ENCODE results near the gene SUCLG2.

Gene SUCLG2

DNA sequence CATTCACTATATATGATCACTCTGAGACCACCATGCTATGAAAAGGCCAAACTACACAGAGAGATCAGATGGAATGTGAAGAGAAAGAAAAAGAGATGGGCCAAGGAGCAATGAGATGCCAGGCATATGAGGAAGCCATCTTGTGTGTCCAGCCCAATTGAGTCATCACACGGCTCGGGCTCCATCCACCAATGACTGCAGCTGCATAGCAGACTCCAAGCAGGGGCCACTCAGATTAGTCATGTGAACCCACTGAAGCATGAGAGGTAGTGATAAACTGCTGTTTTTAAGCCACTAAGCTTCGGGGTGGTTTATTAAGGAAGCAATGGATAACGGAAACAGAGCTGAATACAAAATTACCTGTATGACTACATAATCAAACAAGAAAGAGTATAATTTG lies 185.9 kb downstream of the SUCLG2 start:
- H3K4me1 ChIP-seq (ENCODE audit: insufficient read depth, low read length): no peaks in the 10 kb centered on the region
- no peaks in the 10 kb centered on the region for H3K27me3 ChIP-seq (ENCODE audit: insufficient read depth, low read length)
- no peak overlapping the region for H3K27ac ChIP-seq (ENCODE audit: low read length)
- H3K4me3 ChIP-seq (ENCODE audit: low read length): no peak overlapping the region
- no peaks in the 10 kb centered on the region for H3K36me3 ChIP-seq (ENCODE audit: insufficient read depth, low read depth, low read length)
- H3K9ac ChIP-seq (ENCODE audit: low read depth, low read length): no peak overlapping the region
- H3K9me3 ChIP-seq (ENCODE audit: insufficient read depth, low read depth, low read length): no peaks in the 10 kb centered on the region

DNA sequence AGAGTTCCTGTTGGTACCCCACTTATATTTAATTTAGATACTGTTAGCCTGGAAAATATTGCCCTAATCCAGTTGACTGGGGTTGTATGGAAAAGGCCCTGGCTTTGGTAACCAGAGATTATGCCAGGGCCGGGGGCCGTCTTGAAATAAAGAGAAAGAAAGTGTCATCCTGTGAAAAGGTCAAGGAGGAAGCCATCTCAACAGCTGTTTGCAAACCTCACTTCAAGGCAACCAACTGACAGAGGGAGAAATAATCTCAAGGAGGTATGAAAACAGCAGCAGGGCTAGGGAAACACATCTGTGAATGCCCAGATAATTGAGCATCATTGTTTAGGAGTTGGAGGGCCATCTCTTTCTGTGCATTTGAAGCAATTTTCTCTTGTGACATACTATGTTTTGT lies 190.8 kb downstream of the SUCLG2 start:
- H3K9ac ChIP-seq (ENCODE audit: low read depth, low read length): no peak overlapping the region
- H3K27ac ChIP-seq (ENCODE audit: low read length): no peak overlapping the region
- H3K4me3 ChIP-seq (ENCODE audit: low read length): no peak overlapping the region
- H3K4me1 ChIP-seq (ENCODE audit: insufficient read depth, low read length): no peaks in the 10 kb centered on the region
- no peaks in the 10 kb centered on the region for H3K27me3 ChIP-seq (ENCODE audit: insufficient read depth, low read length)
- H3K36me3 ChIP-seq (ENCODE audit: insufficient read depth, low read depth, low read length): no peaks in the 10 kb centered on the region
- H3K9me3 ChIP-seq (ENCODE audit: insufficient read depth, low read depth, low read length): no peaks in the 10 kb centered on the region

DNA sequence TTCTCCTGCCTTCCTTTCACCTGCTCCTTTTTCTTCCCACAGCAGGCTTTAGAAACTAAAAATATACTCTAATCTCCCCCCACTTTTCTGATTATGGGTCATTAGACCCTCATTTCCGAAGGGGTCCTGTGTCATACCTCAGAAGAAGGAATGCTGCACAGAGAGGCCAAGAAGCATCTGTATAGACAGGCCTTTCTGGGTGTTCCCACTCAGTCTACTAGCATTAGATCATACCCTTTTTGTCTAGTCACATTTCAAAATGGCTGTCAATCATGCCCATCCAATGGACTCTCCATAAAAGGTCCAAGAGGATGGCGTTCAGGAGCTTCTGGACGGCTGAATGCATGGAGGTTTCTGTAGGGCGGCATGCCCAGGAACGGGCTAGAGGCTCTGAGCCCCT lies 192.2 kb downstream of the SUCLG2 start:
- no peak overlapping the region for H3K4me3 ChIP-seq (ENCODE audit: low read length)
- H3K27ac ChIP-seq (ENCODE audit: low read length): no peak overlapping the region
- no peaks in the 10 kb centered on the region for H3K4me1 ChIP-seq (ENCODE audit: insufficient read depth, low read length)
- H3K36me3 ChIP-seq (ENCODE audit: insufficient read depth, low read depth, low read length): no peaks in the 10 kb centered on the region
- H3K9me3 ChIP-seq (ENCODE audit: insufficient read depth, low read depth, low read length): no peaks in the 10 kb centered on the region
- no peaks in the 10 kb centered on the region for H3K27me3 ChIP-seq (ENCODE audit: insufficient read depth, low read length)
- H3K9ac ChIP-seq (ENCODE audit: low read depth, low read length): no peak overlapping the region

DNA sequence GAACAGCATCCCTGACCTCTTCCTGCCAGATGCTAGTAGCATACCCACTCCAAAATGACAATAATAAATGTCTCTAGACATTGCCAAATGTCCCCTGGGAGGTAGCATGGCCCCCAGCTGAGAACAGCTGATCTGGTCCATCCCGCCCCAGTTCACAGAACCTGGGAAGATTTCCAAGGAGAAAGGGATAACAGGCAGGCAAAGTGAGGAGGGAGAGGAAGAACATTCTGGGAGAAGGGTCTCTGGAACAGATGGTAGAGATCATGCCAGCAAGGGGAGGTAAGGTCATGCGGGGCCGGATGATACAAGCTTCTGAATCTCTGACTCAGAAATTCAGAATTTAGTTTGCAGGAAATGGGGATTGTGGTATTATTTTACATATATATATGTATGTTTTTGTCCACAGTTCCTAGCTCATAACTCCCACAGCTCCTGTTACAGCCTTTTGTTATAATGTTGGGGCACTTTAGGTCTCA lies 192.7 kb downstream of the SUCLG2 start:
- Histone ChIP-seq H3K27ac (ENCODE audit: low read length) (no peak overlapping the region), H3K9ac (ENCODE audit: low read depth, low read length) (no peak overlapping the region), H3K27me3 (ENCODE audit: insufficient read depth, low read length) (no peaks in the 10 kb centered on the region), H3K4me3 (ENCODE audit: low read length) (no peak overlapping the region), H3K36me3 (ENCODE audit: insufficient read depth, low read depth, low read length) (no peaks in the 10 kb centered on the region), H3K9me3 (ENCODE audit: insufficient read depth, low read depth, low read length) (no peaks in the 10 kb centered on the region), H3K4me1 (ENCODE audit: insufficient read depth, low read length) (no peaks in the 10 kb centered on the region)

DNA sequence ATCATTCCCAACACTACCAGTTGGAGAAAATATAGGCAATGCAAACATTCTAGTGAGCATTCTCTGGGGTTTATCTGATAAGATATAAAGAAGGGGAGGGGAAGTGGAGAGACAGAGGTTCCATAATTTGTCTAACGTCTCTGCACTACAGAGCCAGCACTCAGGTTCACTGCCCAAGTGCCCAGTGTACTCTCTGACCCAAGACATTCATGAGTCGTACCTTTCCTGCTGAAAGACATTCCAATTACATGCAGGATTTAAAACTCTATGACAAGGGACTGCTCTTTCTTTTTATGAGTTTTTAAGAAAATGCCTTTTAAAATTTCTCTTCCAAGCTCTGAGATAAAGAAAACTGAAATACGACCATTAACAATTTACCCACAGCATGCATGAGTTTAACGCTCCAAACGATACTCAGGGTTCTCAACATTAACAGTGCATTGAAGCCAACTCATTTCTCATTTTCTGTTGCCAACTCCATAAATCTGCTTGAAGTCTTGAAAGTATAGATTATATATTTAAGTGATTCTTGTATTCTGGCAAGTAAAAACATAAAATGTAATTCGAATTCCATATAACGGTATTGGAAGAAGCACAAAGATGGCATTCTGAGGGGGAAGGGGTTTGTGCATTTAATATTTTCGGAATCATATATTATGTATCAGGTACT lies 193.4 kb downstream of the SUCLG2 start:
- no peaks in the 10 kb centered on the region for H3K9me3 ChIP-seq (ENCODE audit: insufficient read depth, low read depth, low read length)
- H3K27me3 ChIP-seq (ENCODE audit: insufficient read depth, low read length): no peaks in the 10 kb centered on the region
- no peak overlapping the region for H3K27ac ChIP-seq (ENCODE audit: low read length)
- no peak overlapping the region for H3K4me3 ChIP-seq (ENCODE audit: low read length)
- H3K4me1 ChIP-seq (ENCODE audit: insufficient read depth, low read length): no peaks in the 10 kb centered on the region
- H3K36me3 ChIP-seq (ENCODE audit: insufficient read depth, low read depth, low read length): no peaks in the 10 kb centered on the region
- H3K9ac ChIP-seq (ENCODE audit: low read depth, low read length): no peak overlapping the region

DNA sequence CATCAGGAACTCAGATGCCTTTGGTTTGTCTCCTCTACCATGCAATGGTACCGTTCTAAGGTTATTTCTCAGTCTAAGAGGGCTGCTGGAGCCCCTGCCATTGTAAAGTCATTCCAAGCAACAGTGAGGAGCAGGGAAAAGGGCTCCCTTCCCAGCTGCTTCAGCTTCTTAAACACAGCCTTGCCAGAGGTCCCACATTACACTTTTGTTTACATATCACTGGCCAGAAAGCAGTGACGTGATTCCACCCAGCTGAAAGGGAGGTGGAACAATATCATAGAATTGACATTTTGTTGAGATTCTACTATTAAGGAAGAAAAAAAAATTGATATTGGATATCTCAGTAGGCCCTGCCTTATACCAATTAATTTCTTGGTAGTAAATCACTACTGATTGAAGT lies 194.6 kb downstream of the SUCLG2 start:
- Histone ChIP-seq H3K4me1 (ENCODE audit: insufficient read depth, low read length) (no peaks in the 10 kb centered on the region), H3K9me3 (ENCODE audit: insufficient read depth, low read depth, low read length) (no peaks in the 10 kb centered on the region), H3K27me3 (ENCODE audit: insufficient read depth, low read length) (no peaks in the 10 kb centered on the region), H3K9ac (ENCODE audit: low read depth, low read length) (no peak overlapping the region), H3K36me3 (ENCODE audit: insufficient read depth, low read depth, low read length) (no peaks in the 10 kb centered on the region), H3K27ac (ENCODE audit: low read length) (no peak overlapping the region), H3K4me3 (ENCODE audit: low read length) (no peak overlapping the region)

DNA sequence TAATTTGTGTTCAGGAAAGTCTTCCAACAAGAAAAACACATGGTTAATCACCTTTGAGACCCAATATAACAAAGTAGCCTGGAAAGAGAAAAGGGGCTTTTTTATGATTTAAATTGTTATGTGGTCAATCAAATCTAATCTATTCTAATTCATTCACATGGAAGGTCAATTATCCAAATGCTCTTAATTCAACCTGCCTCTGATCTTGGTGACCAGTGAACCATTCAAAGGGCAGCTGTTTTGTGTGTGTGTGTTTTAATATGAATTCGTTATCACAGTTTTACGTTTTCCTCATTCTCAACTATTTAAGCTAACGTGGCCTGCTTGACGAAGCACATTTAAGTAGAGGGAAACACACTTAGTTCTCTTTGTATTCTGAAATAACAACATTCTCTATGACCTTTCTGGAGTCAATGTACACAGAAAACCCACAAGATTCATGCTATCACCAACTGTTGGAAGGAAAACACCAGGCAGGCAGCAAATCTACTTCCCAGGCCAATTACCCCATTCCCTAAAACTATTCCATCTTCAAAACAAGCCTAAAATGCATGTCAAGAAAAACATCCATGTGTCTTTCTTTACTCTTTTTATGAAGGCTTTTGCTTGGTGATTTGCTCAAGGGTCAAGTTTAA lies 195.4 kb downstream of the SUCLG2 start:
- no peaks in the 10 kb centered on the region for H3K4me1 ChIP-seq (ENCODE audit: insufficient read depth, low read length)
- no peaks in the 10 kb centered on the region for H3K9me3 ChIP-seq (ENCODE audit: insufficient read depth, low read depth, low read length)
- no peak overlapping the region for H3K4me3 ChIP-seq (ENCODE audit: low read length)
- no peaks in the 10 kb centered on the region for H3K27me3 ChIP-seq (ENCODE audit: insufficient read depth, low read length)
- H3K27ac ChIP-seq (ENCODE audit: low read length): no peak overlapping the region
- H3K36me3 ChIP-seq (ENCODE audit: insufficient read depth, low read depth, low read length): no peaks in the 10 kb centered on the region
- H3K9ac ChIP-seq (ENCODE audit: low read depth, low read length): no peak overlapping the region

DNA sequence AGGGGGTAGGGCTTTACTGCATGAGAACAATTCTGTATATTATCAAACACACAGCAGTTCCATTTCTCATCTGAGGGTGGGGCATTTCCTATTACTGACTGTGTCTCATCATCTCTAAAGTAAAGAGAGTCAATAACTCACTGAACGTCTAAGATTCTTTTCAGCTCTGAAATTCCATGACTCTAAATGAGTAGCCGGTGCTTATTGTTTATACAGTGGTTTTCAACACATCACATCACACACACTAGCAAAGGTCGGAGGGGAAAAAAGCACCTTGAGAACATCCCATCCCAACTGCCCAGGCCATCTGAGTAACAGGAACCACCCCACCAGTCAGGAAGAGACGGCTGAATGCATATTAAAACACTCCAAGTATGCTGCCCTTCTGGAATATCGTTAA lies 196.0 kb downstream of the SUCLG2 start:
- H3K27me3 ChIP-seq (ENCODE audit: insufficient read depth, low read length): no peaks in the 10 kb centered on the region
- H3K4me1 ChIP-seq (ENCODE audit: insufficient read depth, low read length): no peaks in the 10 kb centered on the region
- no peak overlapping the region for H3K27ac ChIP-seq (ENCODE audit: low read length)
- no peak overlapping the region for H3K4me3 ChIP-seq (ENCODE audit: low read length)
- H3K9me3 ChIP-seq (ENCODE audit: insufficient read depth, low read depth, low read length): no peaks in the 10 kb centered on the region
- no peak overlapping the region for H3K9ac ChIP-seq (ENCODE audit: low read depth, low read length)
- H3K36me3 ChIP-seq (ENCODE audit: insufficient read depth, low read depth, low read length): no peaks in the 10 kb centered on the region

DNA sequence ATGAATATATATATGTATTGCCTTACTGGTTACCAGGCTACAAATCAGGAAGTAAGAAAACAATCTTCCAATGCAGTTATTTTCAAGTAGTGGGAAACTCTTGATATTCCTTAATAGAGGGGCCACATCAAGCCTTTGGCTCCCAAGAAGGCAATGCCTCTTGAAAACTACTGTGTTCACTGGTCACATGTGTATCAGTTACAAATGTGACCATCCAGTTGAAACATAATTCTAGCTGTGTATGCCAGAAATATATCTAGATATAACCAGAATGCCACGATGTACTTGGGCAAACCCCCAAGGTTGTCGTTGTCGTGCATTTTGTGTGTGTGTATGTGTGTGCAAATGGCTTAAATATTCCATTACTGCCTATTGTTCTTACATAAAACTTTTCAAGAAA lies 200.8 kb downstream of the SUCLG2 start:
- no peak overlapping the region for H3K9ac ChIP-seq (ENCODE audit: low read depth, low read length)
- H3K9me3 ChIP-seq (ENCODE audit: insufficient read depth, low read depth, low read length): no peaks in the 10 kb centered on the region
- H3K27ac ChIP-seq (ENCODE audit: low read length): no peak overlapping the region
- H3K36me3 ChIP-seq (ENCODE audit: insufficient read depth, low read depth, low read length): no peaks in the 10 kb centered on the region
- H3K27me3 ChIP-seq (ENCODE audit: insufficient read depth, low read length): no peaks in the 10 kb centered on the region
- H3K4me3 ChIP-seq (ENCODE audit: low read length): no peak overlapping the region
- no peaks in the 10 kb centered on the region for H3K4me1 ChIP-seq (ENCODE audit: insufficient read depth, low read length)

DNA sequence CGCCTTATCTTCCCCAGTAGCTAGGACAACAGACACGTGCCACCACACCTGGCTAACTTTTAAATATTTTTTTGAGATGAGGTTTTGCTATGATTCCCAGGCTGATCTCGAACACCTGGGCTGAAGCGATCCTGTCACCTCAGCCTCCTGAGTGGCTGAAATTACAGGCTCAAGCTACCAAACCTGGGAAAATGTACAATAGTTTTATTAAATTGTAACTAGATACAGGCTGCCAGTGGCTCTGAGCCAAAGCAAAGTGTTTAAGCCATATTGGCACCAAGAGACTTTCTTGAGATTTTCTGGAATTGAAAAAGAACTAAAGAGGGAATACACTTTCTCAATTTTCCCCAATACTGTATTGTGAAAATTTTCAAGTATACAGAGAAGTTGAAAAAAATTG lies 204.3 kb downstream of the SUCLG2 start:
- Histone ChIP-seq H3K9ac (ENCODE audit: low read depth, low read length) (no peak overlapping the region), H3K4me3 (ENCODE audit: low read length) (no peak overlapping the region), H3K4me1 (ENCODE audit: insufficient read depth, low read length) (no peaks in the 10 kb centered on the region), H3K36me3 (ENCODE audit: insufficient read depth, low read depth, low read length) (no peaks in the 10 kb centered on the region), H3K27me3 (ENCODE audit: insufficient read depth, low read length) (no peaks in the 10 kb centered on the region), H3K27ac (ENCODE audit: low read length) (no peak overlapping the region), H3K9me3 (ENCODE audit: insufficient read depth, low read depth, low read length) (no peaks in the 10 kb centered on the region)

DNA sequence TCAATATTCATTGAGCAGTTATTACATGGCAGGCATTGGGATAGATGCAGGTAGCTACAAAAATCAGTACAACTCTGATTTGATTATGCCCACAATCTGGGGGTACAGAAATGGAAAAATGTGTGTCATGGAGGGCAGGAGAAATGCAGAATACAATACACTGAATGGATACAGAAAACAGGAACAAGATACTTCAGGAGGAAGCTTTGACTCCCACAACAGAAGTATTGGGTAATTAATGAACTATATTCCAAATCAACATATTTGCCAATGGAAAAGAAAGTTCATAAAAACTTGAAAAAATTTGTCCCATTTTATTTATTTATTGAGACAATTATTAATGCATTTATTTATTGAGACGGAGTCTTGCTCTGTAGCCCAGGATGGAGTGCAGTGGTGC lies 207.0 kb downstream of the SUCLG2 start:
- no peak overlapping the region for H3K4me3 ChIP-seq (ENCODE audit: low read length)
- no peak overlapping the region for H3K27ac ChIP-seq (ENCODE audit: low read length)
- H3K4me1 ChIP-seq (ENCODE audit: insufficient read depth, low read length): no peaks in the 10 kb centered on the region
- no peak overlapping the region for H3K9ac ChIP-seq (ENCODE audit: low read depth, low read length)
- no peaks in the 10 kb centered on the region for H3K36me3 ChIP-seq (ENCODE audit: insufficient read depth, low read depth, low read length)
- H3K27me3 ChIP-seq (ENCODE audit: insufficient read depth, low read length): no peaks in the 10 kb centered on the region
- peaks cover 6% of the 10 kb centered on the region for H3K9me3 ChIP-seq (ENCODE audit: insufficient read depth, low read depth, low read length)

DNA sequence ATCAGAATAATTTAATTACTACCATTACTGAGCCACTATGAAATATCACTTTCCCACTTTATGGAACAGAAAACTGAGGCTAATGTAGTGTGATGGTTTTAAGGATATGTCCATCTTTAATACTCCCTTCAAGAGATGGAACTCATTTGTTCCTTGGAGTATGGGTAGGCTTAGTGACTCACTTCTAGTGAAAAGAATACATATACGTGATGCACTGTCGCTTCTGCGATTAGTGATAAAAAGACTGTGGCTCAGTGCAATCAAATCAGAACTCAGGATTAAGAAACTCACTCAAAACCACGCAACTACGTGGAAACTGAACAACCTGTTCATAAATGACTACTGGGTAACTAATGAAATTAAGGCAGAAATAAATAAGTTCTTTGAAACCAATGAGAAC lies 216.6 kb downstream of the SUCLG2 start:
- Histone ChIP-seq H3K36me3 (ENCODE audit: insufficient read depth, low read depth, low read length) (no peaks in the 10 kb centered on the region), H3K9ac (ENCODE audit: low read depth, low read length) (no peak overlapping the region), H3K27ac (ENCODE audit: low read length) (no peak overlapping the region), H3K9me3 (ENCODE audit: insufficient read depth, low read depth, low read length) (peaks cover 5% of the 10 kb centered on the region), H3K27me3 (ENCODE audit: insufficient read depth, low read length) (no peaks in the 10 kb centered on the region), H3K4me1 (ENCODE audit: insufficient read depth, low read length) (no peaks in the 10 kb centered on the region), H3K4me3 (ENCODE audit: low read length) (no peak overlapping the region)

All from iPS-20b (cell line).